Gastroesophageal sphincter (tissue), 4 donors: ENCODE data around the gene FRRS1L. TPM values are rescaled to one million over a fixed set of nuclear protein-coding genes. Genes with fewer than 3 reads are reported as not detected.

Experiments
- ATAC-seq: fragments of 150-250 bp; one replicate; pipeline ENCODE4 v1.9.1; 2016; ENCODE audit warnings: mild to moderate bottlenecking, moderate library complexity
- H3K27ac ChIP-seq, 4 donors: fragments of 200-600 bp; sonication (generic) in 3 of 4; 1 replicate in 3 of 4; 2 replicates in 1 of 4; pipeline ENCODE4 v1.5.1; 2016 to 2019
- H3K27me3 ChIP-seq: fragments of 200-600 bp; sonication (generic); one replicate; pipeline ENCODE4 v1.5.1; 2019
- H3K36me3 ChIP-seq, 2 donors: fragments of 200-600 bp; sonication (generic); one replicate each; pipeline ENCODE4 v1.5.1; 2019; ENCODE audit warnings: control low read depth in 1 of 2
- H3K4me1 ChIP-seq, 3 donors: fragments of 200-600 bp; sonication (generic); 1 replicate in 2 of 3; 2 replicates in 1 of 3; pipeline ENCODE4 v1.5.1; 2016 to 2019; ENCODE audit warnings: control low read depth in 2 of 3
- H3K4me3 ChIP-seq, 2 donors: fragments of 200-600 bp; sonication (generic); one replicate each; pipeline ENCODE4 v1.5.1; 2019; ENCODE audit warnings: mild to moderate bottlenecking in 1 of 2, moderate library complexity in 1 of 2
- H3K9me3 ChIP-seq, 3 donors: fragments of 200-600 bp; sonication (generic); one replicate each; pipeline ENCODE4 v1.5.1; 2017 to 2019; ENCODE audit warnings: control low read depth in 2 of 3
- CTCF ChIP-seq, 4 experiments: fragments of 200-600 bp in 2 of 4; fragments of 450-650 bp in 2 of 4; sonication (generic) in 1 of 4; IDR thresholded peaks; one replicate each; pipeline ENCODE4 v1.5.1; 2017 to 2019; ENCODE audit warnings: antibody characterized with exemption in 4 of 4, mild to moderate bottlenecking in 2 of 4, moderate library complexity in 2 of 4
- EP300 ChIP-seq: sonication (generic); formaldehyde crosslinking; IDR thresholded peaks from one replicate; pipeline ENCODE4 v1.6.1; 2017; ENCODE audit warnings: antibody characterized with exemption, mild to moderate bottlenecking
- POLR2A ChIP-seq, 2 donors: fragments of 450-650 bp; IDR thresholded peaks; one replicate each; pipeline ENCODE4 v1.6.1; 2017; ENCODE audit warnings: antibody characterized with exemption in 2 of 2, mild to moderate bottlenecking in 2 of 2, moderate library complexity in 1 of 2
- POLR2AphosphoS5 ChIP-seq: sonication (generic); formaldehyde crosslinking; IDR thresholded peaks from one replicate; pipeline ENCODE4 v1.6.1; 2017; ENCODE audit warnings: antibody characterized with exemption
- WGBS, 2 donors: methylation state at CpG; one replicate each; pipeline ENCODE4 v1.1.5; 2018; ENCODE audit warnings: low coverage in 1 of 2; 5-methylcytosine and 5-hydroxymethylcytosine counted together
- total RNA-seq, 4 donors: library from RNA; depleted of rRNA; stranded (reverse); fragments of >200 nt; gene quantifications; one replicate each; pipeline ENCODE4 v1.1.0, GENCODE V29; 2016

The FRRS1L gene
- total RNA-seq, 4 donors from 2014 or later: 4.6 to 11.5 (median 10.1) TPM

DNA sequence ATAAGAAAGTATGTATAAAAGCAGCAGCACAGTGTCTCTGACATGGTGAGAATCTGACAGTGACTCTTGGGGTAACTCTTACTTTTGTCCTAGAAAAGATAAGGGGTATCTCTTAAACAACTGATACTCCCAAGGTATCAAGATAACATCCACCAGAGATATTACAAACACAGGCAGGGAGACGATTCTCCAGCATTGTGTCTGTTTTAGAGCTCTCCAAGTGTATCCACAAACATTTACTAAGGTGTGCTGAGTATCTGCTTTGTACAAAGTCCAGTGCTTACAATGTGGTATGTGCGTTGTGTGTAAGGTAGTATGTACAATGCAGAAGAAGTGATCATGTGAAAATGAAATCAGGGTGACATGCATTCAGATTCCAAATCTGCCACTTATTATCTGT is 42.9 kb downstream of the FRRS1L start:
- WGBS, 2 donors: 40 to 48% methylated on average over 1 to 2 of the region's 2 CpGs

DNA sequence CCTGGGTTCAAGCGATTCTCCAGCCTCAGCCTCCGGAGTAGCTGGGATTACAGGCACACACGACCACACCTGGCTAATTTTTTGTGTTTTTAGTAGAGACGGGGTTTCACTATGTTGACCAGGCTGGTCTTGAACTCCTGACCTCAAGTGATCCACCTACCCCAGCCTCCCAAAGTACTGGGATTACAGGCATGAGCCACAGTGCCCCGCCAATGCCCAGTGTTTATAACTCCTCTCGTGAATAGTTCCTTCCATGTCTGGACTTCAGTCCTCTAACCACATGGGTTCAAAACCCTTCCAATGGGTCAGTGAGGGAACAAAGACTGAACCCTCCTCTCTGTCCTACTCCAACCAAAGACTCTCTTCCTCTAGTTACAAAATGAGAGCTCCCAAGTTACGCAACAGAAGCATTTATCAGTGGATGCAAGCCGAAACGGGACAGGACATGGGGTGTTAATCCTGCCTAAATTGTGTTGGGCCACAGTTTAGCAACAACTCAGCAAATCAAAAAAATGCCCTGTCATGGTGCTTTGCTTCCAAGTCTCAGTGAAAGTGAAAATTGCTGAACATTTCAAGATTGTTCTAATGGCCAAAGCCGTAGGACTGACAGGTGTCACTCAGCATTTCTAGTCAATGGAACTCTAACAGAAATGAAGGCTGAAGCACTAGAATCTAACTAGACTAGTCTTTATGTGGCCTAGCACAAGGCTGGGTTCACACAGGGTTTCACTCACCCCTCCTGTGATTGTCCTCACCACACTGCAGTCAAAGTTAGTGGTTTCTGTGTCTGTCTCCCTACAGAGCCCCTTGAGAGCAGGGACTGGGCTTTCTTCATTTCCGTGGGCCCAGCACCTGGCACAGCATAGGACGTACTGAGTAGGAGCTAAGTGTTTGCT is 44.1 kb downstream of the FRRS1L start:
- peaks cover 0 to 15% (median 0%) of the 10 kb centered on the region in 3 donors for H3K4me1 ChIP-seq
- no peaks in the 10 kb centered on the region for H3K36me3 ChIP-seq
- TF ChIP-seq POLR2A (IDR thresholded peaks at IDR 0.05) (no peak), POLR2AphosphoS5 (no peak), EP300 (no peak), CTCF (IDR thresholded peaks at IDR 0.05) (no peak)
- ATAC-seq: no peak
- H3K4me3 ChIP-seq: no peak overlapping the region
- H3K27ac ChIP-seq: no peak overlapping the region
- no peaks in the 10 kb centered on the region for H3K9me3 ChIP-seq
- 88% methylated on average over 2 to 8 of the region's 12 CpGs for WGBS, 2 donors
- H3K27me3 ChIP-seq: no peaks in the 10 kb centered on the region

More for the DNA sequence above, 42.9 kb downstream of the FRRS1L start:
- no peak for TF ChIP-seq CTCF (IDR thresholded peaks at IDR 0.05)
- no peak for TF ChIP-seq POLR2A (IDR thresholded peaks at IDR 0.05)
- TF ChIP-seq EP300: no peak
- no peak for TF ChIP-seq POLR2AphosphoS5
- H3K4me3 ChIP-seq: no peak overlapping the region
- no peak for ATAC-seq
- H3K27me3 ChIP-seq: no peaks in the 10 kb centered on the region
- no peak overlapping the region for H3K27ac ChIP-seq
- no peaks in the 10 kb centered on the region for H3K36me3 ChIP-seq
- peaks cover 0 to 6% (median 0%) of the 10 kb centered on the region in 3 donors for H3K4me1 ChIP-seq
- H3K9me3 ChIP-seq: no peaks in the 10 kb centered on the region

DNA sequence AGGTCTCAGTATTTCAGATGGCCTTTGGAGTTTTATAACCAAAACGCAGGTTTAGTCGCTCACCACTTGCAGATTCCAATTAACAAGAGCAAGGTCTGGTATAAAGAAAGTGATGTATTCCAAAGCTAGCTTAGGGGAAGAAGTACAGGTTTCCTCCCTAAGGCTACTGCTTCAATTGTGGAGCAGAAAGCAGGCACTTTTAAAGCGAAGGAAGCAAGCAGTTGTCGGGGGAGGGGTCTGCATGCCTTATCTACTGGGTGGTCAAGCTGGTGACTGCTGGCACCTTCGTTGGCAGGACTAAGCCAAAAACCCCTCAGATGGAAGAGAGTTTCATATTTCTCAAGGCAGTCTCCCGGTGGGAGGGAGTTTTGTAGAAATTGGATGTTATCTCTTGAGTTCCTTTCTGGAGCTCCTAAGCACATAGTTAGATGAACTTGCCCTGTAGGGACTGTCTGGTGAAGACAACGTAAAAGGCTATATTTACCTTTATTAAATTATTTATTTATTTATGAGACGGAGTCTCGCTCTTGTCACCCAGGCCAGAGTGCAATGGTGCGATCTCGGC is 45.7 kb downstream of the FRRS1L start:
- no peak overlapping the region for H3K4me3 ChIP-seq
- TF ChIP-seq POLR2AphosphoS5 (no peak), CTCF (IDR thresholded peaks at IDR 0.05) (no peak), POLR2A (IDR thresholded peaks at IDR 0.05) (no peak), EP300 (no peak)
- WGBS, 2 donors: 69 to 79% methylated on average over 6 to 10 of the region's 11 CpGs
- peaks cover 0 to 31% (median 11%) of the 10 kb centered on the region in 3 donors for H3K4me1 ChIP-seq
- no peak overlapping the region for H3K27ac ChIP-seq
- ATAC-seq: no peak
- H3K9me3 ChIP-seq: no peaks in the 10 kb centered on the region
- no peaks in the 10 kb centered on the region for H3K36me3 ChIP-seq
- no peaks in the 10 kb centered on the region for H3K27me3 ChIP-seq

- Histone ChIP-seq H3K36me3 (no peaks in the 10 kb centered on the region), H3K4me1 (peaks cover 0 to 41% (median 17%) of the 10 kb centered on the region in 3 donors), H3K9me3 (no peaks in the 10 kb centered on the region), H3K27me3 (no peaks in the 10 kb centered on the region), H3K4me3 (no peak overlapping the region), H3K27ac (no peak overlapping the region)
- TF ChIP-seq EP300 (no peak), POLR2AphosphoS5 (no peak), CTCF (IDR thresholded peaks at IDR 0.05) (no peak), POLR2A (IDR thresholded peaks at IDR 0.05) (no peak)
- no peak for ATAC-seq
- WGBS, 2 donors: 30 to 53% methylated on average over 8 to 12 of the region's 13 CpGs
These were observed 46.8 kb downstream of the FRRS1L start for GRCh38 chr9:109120204-109120789.
